Stimulated activated CD4-positive, alpha-beta T cell treated with anti-CD3 and anti-CD28 coated beads, TNF-alpha, amount 100 ng/mL, for 24 hours (primary cell): ENCODE data around the gene NOL3.

Experiments
- DNase-seq, 3 experiments: peaks; one replicate each; pipeline ENCODE4 v3.0.0-alpha.2; 2020; ENCODE audit warnings: low read depth in 3 of 3

Gene NOL3

GRCh38 chr16:67206838-67207248 lies 36.5 kb downstream of the NOL3 start:
- no peak for DNase-seq

GRCh38 chr16:67207249-67208091 lies 37.1 kb downstream of the NOL3 start:
- no peak for DNase-seq

- DNase-seq, result no peak
Measured at GRCh38 chr16:67208154-67208896, 38.0 kb downstream of the NOL3 start.

- DNase-seq, result no peak
Measured at GRCh38 chr16:67209565-67209964, 39.2 kb downstream of the NOL3 start.

- no peak for DNase-seq
Measured at GRCh38 chr16:67210069-67210937, 40.0 kb downstream of the NOL3 start.

GRCh38 chr16:67211674-67212073 lies 41.3 kb downstream of the NOL3 start:
- no peak for DNase-seq

- no peak for DNase-seq
Measured at GRCh38 chr16:67212766-67213165, 42.4 kb downstream of the NOL3 start.

GRCh38 chr16:67213197-67214019 lies 43.1 kb downstream of the NOL3 start:
- no peak for DNase-seq

GRCh38 chr16:67215706-67216105 lies 45.4 kb downstream of the NOL3 start:
- no peak for DNase-seq

GRCh38 chr16:67216612-67217490 lies 46.5 kb downstream of the NOL3 start:
- no peak for DNase-seq

GRCh38 chr16:67223992-67224391 lies 53.7 kb downstream of the NOL3 start:
- no peak for DNase-seq
